ENCODE results near the gene CYP2A6. TPM values are rescaled to one million over a fixed set of nuclear protein-coding genes. Genes with fewer than 3 reads are reported as not detected.
"Not testable (repeated sequence)": the region's sequence is repeated elsewhere in the genome, so short reads cannot be mapped to it uniquely, and the experiment has no call there.

Gene CYP2A6, protein sequence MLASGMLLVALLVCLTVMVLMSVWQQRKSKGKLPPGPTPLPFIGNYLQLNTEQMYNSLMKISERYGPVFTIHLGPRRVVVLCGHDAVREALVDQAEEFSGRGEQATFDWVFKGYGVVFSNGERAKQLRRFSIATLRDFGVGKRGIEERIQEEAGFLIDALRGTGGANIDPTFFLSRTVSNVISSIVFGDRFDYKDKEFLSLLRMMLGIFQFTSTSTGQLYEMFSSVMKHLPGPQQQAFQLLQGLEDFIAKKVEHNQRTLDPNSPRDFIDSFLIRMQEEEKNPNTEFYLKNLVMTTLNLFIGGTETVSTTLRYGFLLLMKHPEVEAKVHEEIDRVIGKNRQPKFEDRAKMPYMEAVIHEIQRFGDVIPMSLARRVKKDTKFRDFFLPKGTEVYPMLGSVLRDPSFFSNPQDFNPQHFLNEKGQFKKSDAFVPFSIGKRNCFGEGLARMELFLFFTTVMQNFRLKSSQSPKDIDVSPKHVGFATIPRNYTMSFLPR
- total RNA-seq (2014; rRNA removed; shearing (Covaris generic)) = not detected in 2 replicates

DNA sequence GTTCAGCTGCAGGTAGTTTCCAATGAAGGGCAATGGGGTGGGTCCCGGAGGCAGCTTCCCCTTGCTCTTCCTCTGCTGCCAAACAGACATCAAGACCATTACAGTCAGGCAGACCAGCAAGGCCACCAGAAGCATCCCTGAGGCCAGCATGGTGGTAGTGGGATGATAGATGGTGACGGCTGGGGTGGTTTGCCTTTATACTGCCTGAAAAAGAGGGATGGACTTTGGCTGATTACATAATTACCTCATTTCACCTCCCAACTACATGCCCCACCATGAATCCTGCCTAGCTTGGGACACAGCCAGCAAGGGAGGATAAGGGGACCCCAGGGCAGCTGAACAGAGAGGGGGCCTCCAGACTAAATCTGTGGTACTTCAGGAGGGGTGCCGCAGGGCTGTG, at the start of gene CYP2A6:
CYP2A6 (minus strand) TSS at position 171 of the 400 bp plus-strand sequence; CDS start at position 150, 21 bp downstream.
- not testable (repeated sequence) for DNase-seq (ENCODE audit: low spot score)

DNA sequence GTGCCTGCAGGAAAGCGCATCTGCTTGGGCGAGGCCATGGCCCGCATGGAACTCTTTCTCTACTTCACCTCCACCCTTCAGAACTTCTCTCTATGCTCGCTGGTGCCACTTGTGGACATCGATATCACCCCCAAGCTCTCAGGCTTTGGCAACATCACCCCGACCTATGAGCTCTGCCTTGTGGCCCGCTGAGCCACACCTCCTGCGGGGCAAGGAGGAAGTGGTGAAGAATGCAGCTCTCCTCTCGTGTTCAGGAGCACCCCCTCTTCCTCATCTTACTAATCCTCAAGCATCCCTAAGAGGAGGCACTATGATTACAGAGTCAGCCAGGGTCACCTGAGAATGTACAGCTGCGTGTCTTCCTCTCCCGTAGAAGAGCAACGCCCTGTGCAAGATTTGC, 49.7 kb upstream of the CYP2A6 start:
- not testable (repeated sequence) for DNase-seq (ENCODE audit: low spot score)

DNA sequence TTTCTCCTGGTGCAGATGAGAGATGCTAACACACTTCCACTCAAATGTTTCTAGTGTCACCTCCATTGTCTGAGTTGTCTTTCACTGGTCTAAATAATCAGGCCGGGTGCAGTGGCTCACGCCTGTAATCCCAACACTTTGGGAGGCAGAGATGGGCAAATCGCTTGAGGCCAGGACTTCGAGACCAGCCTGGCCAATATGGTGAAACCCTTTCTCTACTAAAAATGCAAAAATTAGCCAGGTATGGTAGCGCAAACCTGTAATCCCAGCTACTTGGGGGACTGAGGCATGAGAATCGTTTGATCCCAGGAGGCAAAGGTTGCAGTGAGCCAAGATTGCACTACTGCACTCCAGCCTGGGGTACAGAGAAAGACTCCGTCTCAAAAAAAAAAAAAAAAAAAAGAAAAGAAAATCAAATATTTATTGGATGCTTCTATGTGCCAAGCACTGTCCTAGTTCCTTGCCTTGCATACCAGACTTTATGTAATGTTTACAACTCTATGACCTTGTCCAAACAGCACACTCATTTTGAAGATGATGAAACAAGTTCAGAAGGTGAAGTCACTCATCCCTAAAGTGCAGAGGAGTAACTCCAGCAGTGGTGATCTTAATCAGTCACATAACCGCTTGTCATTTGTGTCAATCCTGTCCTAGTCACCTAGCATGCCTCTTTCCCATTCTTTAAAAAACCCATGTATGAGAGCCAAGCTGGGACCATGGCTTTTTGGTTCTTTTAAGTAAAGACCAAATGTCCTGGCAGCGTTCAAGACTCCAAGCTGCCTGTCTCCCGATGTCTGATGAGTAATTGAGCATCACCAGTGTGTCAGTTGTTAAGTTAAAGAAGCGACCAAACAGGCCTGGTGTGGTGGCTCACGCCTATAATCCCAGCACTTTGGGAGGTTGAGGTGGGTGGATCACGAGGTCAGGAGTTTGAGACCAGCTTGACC, 46.9 kb upstream of the CYP2A6 start:
- DNase-seq (ENCODE audit: low spot score) = peak; percentile 54

DNA sequence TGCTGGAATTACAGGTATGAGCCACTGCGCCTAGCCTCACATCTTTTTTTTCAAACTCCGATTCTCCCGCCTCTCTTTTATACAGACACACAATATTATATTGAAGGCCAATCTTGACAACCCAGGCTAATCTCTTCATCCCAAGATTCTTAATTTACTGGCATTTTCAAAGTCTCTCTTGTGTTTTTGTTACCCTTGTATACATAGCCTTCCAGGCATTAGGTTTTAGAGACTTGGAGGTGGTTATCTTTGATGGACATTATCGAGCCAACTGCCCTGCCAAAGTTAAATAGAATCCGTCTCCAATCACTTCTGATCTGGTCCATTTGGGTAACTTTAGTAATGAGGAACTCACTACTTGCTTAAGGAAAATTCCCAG, 46.2 kb upstream of the CYP2A6 start:
- DNase-seq (ENCODE audit: low spot score) = no peak

DNA sequence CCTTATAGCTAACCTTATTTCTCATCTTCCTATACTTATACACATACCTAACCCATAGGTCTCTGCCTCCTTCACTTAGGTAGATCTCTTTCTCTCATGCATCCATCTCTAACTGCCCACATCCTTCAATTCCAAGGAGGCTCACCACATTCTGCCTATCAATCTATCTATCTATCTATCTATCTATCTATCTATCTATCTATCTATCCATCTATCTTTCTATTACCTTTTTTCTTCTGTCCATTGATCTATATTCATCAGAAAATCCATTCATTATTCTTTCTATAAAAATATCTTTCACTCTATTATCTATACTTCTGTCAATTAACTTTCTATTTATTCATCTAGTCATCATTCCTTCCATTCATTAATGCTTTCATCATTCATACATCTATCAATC, 42.9 kb upstream of the CYP2A6 start:
- no peak for DNase-seq (ENCODE audit: low spot score)

DNA sequence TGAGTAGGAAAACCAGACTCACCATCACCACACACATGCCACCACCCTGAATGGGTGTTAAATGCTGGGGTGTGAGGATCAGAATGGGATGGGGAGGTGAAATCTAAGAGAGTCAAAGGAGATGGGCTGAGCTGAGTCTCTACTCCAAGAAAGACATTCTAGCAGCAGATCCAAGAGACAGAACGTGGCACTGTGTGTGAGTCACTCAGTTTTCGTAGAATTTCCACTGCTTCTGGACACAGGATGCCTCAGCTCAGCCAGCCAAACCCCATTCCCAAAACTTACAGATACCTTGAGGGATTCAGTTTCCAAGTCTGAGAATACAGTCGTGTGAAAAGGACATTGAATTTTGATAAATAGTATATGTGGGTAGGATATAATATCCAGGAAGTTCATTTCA, 39.1 kb upstream of the CYP2A6 start:
- no peak for DNase-seq (ENCODE audit: low spot score)

DNA sequence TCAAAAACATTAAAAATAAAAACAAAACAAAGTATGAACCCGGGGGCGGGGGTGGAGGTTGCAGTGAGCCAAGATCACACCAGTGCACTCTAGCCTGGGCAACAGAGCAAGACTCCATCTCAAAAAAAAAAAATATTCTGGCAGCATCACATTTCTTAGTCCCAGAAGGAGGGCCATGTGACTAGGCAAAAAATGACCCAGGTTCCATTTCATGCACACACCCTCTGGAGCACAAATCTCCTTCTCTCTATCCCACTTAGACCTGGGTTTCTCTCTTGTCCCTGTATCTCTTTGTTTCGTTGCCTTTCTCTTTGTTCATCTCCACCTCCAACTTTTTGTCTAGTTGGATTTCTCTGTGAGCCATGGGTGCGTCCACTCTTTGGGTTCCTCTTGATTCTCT, 37.9 kb upstream of the CYP2A6 start:
- no peak for DNase-seq (ENCODE audit: low spot score)

DNA sequence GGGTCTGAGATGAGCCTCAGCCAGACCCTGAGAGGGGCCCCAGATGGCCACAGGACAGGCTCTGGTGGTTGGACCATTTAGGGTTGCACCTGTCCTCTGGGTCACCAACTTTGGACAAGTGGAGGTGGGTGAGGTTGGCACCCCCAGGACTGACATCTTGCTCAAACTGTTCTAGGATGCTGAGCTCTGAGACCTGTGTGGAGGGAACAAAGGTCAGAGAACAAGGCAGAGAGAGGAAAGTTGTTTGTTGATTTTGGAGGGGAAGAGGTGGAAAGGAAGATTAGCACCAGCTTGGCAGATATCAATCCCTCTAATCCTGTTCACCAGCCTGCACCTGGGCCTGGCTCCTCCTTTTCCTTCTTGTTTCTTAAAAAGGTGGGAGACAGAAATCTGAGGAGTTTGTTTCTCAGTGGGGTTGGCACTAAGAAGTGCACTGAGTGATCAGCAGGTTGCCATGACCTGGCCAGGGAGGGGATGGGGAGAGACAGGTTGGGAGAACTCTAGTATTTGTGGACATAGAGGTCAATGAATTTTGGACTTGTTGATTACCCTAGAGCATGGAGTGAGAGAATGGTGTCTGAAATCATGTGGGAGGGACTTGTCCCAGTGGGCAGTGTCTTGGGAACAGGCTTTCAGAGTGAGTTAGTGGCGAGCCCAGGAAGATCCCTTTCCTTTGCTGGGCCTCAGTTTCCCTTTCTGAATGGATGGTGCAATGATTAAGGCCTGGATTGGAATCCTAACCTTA, 34.1 kb upstream of the CYP2A6 start:
- DNase-seq (ENCODE audit: low spot score) = not testable (repeated sequence)

DNA sequence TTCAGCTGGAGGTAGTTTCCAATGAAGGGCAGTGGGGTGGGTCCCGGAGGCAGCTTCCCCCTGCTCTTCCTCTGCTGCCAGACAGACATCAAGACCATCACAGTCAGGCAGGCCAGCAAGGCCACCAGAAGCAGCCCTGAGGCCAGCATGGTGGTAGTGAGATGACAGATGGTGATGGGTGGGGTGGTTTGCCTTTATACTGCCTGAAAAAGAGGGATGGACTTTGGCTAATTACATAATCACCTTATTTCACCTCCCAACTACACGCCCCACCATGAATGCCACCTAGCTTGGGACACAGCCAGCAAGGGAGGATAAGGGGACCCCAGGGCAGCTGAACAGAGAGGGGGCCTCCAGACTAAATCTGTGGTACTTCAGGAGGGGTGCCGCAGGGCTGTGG, 31.8 kb upstream of the CYP2A6 start, which contains the start of gene CYP2A7:
CYP2A7 (minus strand) TSS at position 170 of the 400 bp plus-strand sequence; CDS start at position 149, 21 bp downstream.
- DNase-seq (ENCODE audit: low spot score) = not testable (repeated sequence)

DNA sequence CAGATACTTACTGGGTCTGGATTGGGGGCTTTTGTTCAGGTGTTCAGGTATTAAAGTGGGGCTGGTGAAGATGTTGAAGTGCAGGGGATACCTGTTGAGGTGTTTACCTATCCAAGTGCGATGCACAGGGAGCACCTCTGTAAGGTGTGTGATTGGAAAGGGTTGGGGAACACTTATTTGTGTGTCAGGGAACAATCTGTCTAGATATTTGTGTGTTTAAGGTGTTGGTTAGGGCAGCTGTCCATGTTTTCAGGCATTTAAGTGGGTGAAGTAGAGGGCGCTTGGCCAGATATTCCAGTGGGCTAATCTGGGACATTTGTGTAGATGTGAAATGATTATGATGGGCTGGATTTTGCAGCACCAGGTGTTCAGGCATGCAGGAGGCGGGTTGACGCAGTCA, 29.1 kb upstream of the CYP2A6 start:
- DNase-seq (ENCODE audit: low spot score) = not testable (repeated sequence)

DNA sequence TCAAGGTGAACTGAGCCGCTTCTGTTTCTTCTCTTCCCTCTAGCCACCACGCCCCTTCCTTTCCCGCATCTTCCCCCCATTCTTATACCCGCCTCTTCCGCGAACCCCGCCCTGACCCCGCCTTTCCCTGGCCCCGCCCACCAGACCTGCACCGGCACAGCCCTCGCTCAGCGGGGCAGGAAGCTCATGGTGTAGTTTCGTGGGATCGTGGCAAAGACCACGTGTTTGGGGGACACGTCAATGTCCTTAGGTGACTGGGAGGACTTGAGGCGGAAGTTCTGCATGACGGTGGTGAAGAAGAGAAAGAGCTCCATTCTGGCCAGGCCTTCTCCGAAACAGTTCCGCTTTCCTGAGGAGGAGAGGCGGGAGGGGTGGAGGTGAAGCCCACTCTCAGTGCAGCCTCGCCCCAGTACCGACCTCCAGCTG, 25.3 kb upstream of the CYP2A6 start:
- not testable (repeated sequence) for DNase-seq (ENCODE audit: low spot score)

DNA sequence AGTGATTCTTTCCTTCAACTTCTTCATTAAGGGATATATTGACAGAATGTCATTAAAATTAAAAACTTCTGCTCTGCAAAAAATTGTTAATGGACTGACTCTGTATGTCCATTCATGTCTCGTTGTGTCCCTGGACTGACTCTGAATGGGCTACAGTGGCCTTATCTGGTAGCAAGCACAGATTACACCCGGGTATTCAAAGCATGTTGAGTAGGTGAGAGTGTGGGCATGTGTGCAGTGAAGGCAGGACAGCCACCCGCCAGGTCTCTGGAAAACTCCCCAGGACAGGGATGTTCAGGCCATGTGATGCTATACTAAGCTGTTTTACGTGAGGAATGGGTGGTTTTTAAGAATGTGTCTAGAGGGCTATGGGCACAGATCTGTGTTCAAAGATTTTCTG, 24.6 kb upstream of the CYP2A6 start:
- DNase-seq (ENCODE audit: low spot score) = not testable (repeated sequence)

DNA sequence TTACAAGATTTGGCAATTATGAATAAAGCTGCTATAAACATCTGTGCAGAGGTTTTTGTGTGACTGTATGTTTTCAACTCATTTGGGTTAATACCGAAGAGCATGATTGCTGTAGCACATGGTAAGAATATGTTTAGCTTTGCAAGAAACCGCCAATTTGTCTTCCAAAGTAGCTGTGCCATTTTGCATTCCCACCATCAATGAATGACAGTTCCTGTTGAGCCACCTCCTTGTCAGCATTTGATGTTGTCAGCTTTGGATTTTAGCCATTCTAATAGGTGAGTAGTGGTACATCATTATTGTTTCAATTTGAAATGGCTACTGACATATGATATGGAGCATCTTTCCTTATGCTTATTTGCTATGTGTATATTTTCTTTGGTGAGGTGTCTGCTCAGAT, 23.6 kb upstream of the CYP2A6 start:
- not testable (repeated sequence) for DNase-seq (ENCODE audit: low spot score)

DNA sequence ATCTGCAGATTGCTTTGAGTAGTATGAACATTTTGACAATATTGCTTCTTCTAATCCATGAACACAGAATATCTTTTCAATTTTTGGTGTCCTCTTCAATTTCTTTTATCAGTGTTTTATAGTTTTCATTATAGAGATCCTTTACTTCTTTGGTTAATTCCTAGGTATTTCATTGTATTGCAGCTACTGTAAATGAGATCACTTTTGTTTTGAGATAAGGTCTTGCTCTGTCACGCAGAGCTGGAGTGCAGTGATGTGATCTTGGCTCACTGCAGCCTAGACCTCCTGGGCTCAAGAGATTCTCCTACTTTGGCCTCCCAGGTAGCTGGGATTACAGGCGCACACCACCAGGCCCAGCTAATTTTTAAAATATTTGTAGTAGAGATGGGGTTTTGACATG, 22.0 kb upstream of the CYP2A6 start:
- no peak for DNase-seq (ENCODE audit: low spot score)

DNA sequence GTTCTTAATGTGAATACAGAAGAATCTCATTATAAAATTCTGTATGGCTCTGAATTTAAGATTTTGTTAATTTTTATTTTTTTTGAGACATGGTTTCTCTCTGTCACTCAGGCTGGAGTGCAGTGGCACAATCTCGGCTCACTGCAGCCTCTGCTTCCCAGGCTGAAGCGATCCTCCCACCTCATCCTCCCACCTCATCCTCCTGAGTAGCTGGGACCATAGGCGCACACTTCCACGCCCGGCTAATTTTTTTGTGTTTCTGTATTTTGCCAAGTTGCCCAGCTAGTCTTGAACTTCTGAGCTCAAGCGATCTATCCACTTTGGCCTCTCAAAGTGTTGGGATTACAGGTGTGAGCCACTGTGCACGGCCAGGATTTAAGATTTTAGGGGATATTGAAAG, 17.5 kb upstream of the CYP2A6 start:
- DNase-seq (ENCODE audit: low spot score) = no peak

DNA sequence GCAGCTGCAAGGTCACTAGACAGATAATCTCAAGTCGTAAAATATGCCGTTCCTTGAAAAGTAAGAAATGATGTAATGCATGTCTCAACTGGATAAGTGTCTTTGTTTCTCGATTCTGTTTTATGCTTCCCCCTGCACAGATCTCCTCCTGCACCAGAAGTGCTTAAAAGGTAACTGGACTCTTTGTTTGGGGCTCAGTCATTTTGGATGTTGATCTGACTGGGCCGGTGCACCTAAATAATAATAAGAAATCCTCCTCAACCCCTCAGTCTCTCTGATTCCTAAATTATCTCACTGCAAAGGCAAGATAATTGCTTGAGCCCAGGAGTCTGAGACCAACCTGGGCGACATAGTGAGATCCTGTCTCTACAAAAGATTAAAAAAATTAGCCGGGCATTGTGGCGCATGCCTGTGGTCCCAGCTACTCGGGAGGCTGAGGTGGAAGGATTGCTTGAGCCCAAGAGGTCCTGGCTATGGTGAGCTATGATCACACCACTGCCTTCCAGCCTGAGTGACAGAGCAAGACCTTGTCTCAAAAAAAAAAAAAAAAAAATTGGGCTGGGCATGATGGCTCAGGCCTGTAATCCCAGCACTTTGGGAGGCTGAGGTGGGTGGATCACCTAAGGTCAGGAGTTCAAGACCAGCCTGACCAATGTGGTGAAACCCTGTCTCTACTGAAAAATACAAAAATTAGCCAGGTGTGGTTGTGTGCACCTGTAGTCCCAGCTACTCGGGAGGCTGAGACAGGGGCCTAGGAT, 14.7 kb upstream of the CYP2A6 start:
- not testable (repeated sequence) for DNase-seq (ENCODE audit: low spot score)

DNA sequence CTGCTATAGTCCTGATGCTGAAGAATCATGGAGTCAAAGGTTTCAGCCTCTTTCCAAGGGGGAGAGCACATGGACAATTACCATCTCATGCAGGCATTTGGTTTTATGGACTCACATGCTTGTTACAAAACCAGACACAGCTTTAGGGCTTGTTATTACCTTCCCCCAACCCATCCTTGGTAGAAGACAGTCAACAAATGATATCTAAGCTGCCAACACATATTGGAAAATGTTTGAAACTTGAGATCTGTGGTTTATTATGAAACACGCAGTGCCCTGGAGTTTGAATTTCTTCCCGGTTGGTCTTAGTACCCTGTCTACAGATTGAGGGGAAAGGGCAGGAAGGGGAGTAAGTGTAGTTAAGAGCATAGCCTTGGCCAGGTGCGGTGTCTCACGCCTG, 12.5 kb upstream of the CYP2A6 start:
- DNase-seq (ENCODE audit: low spot score) = peak; percentile 95

DNA sequence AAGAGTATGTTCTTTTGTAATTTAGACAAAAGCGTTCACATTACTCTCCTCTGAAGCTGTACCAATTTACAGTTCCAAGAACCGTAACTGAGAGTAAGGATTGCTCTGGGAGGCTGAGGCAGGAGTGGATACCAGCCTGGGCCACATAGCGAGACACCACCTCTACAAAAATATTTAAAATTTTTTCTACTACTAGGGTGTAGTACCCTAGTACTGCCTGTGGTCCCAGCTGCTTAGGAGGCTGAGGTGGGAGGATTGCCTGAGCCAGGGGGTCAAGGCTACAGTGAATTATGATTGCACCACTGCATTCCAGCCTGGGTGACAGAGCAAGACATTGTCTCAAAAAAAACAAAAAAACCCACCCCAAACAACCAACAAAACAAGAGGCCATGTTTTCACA, 12.1 kb upstream of the CYP2A6 start:
- no peak for DNase-seq (ENCODE audit: low spot score)

DNA sequence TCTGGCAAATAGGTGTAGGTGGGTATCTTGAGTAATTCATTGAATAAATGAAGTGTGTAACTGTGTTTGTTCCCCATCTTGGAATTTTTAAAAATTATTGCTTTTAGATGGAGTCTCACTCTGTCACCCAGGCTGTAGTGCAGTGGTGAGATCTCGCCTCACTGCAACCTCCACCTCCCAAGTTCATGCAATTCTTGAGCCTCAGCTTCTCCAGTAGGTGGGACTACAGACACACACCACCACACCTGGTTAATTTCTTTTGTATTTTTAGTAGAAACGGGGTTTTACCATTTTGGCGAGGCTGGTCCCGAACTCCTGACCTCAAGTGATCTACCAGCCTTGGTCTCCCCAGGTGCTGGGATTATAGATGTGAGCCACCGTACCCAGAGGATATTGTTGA, 7.9 kb upstream of the CYP2A6 start:
- DNase-seq (ENCODE audit: low spot score) = no peak

DNA sequence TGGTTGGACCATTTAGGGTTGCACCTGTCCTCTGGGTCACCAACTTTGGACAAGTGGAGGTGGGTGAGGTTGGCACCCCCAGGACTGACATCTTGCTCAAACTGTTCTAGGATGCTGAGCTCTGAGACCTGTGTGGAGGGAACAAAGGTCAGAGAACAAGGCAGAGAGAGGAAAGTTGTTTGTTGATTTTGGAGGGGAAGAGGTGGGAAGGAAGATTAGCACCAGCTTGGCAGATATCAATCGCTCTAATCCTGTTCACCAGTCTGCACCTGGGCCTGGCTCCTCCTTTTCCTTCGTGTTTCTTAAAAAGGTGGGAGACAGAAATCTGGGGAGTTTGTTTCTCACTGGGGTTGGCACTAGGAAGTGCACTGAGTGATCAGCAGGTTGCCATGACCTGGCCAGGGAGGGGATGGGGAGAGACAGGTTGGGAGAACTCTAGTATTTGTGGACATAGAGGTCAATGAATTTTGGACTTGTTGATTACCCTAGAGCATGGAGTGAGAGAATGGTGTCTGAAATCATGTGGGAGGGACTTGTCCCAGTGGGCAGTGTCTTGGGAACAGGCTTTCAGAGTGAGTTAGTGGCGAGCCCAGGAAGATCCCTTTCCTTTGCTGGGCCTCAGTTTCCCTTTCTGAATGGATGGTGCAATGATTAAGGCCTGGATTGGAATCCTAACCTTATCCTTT, 2.4 kb upstream of the CYP2A6 start:
- DNase-seq (ENCODE audit: low spot score) = not testable (repeated sequence)

All from H4 (cell line).